K562 (cell line): Measurements from ENCODE around the gene ZNF763. TPM values are rescaled to one million over a fixed set of nuclear protein-coding genes. Genes with fewer than 3 reads are reported as not detected.

Source experiments
- ATAC-seq: fragments of 200-7000 bp; cut with Tn5 transposase; 3 replicates; pipeline ENCODE4 v1.9.1; 2020; ENCODE audit warnings: moderate library complexity
- BruUV-seq: library from RNA; stranded (reverse); fragments of 400-500 nt; replicated peaks from 2 replicates; lab custom pipeline; 2021; lab: Mats Ljungman, UMichigan
- CTCF ChIA-PET: fragments of 300-600 bp; formaldehyde crosslinking; extraction: SDS; loops from one replicate; lab custom pipeline; 2021; ENCODE audit warnings: low intra/inter-chr PET ratio; lab: Yijun Ruan, JAX
- POLR2A ChIA-PET: fragments of 300-600, 350-650 bp; sonication (Branson Sonifier 250); formaldehyde crosslinking; extraction: SDS; loops from one replicate; lab custom pipeline; 2021; ENCODE audit warnings: antibody characterized with exemption, inconsistent platforms; lab: Yijun Ruan, JAX
- DNase-seq, 4 experiments: peaks; one replicate each; pipeline versions ENCODE4 v3.0.0 to v3.0.0-alpha.2; 2011 to 2018; ENCODE audit warnings: low spot score in 3 of 4, mixed read lengths in 3 of 4; ENCODE audit errors: extremely low read depth in 1 of 4
- FAIRE-seq: peaks from 2 replicates; lab custom pipeline; 2011; peaks lifted over from hg19 to GRCh38; lab: Jason Lieb, UNC
- H2AFZ ChIP-seq: 2 replicates; pipeline ENCODE4 v1.6.0; 2011; ENCODE audit warnings: low read depth, low read length, control low read depth, inconsistent platforms
- H3K27ac ChIP-seq: fragments of 200-600 bp; 3 replicates; pipeline ENCODE4 v1.8.0; 2011; ENCODE audit warnings: low read depth, mild to moderate bottlenecking, control low read depth, inconsistent platforms, low read length, moderate library complexity, mixed read lengths; ENCODE audit errors: extremely low read depth
- H3K27me3 ChIP-seq, 2 experiments: fragments of 300-600 bp in 1 of 2; 2 replicates in 1 of 2; 3 replicates in 1 of 2; pipeline versions ENCODE4 v1.6.0 to v1.8.0; 2011; ENCODE audit warnings: inconsistent platforms in 2 of 2, low read length in 2 of 2, mild to moderate bottlenecking in 1 of 2, mixed read lengths in 1 of 2, moderate library complexity in 1 of 2; ENCODE audit not compliant: control insufficient read depth in 2 of 2, insufficient read depth in 2 of 2
- H3K36me3 ChIP-seq: fragments of 300-600 bp; 3 replicates; pipeline ENCODE4 v1.8.0; 2011; ENCODE audit warnings: mild to moderate bottlenecking, low read length, inconsistent platforms; ENCODE audit not compliant: control insufficient read depth, insufficient read depth
- H3K4me1 ChIP-seq, 2 experiments: fragments of 200-600 bp in 1 of 2; replicated peaks in 1 of 2; 2 replicates in 1 of 2; 3 replicates in 1 of 2; pipeline versions ENCODE4 v1.5.1 to v1.8.0; 2011; ENCODE audit warnings: inconsistent platforms in 2 of 2, low read length in 2 of 2, mild to moderate bottlenecking in 1 of 2, mixed read lengths in 1 of 2, moderate library complexity in 1 of 2; ENCODE audit not compliant: control insufficient read depth in 2 of 2, insufficient read depth in 2 of 2
- H3K4me2 ChIP-seq: 2 replicates; pipeline ENCODE4 v1.6.1; 2011; ENCODE audit warnings: low read length, control low read depth, inconsistent platforms, mixed read lengths; ENCODE audit not compliant: insufficient read depth
- H3K4me3 ChIP-seq: fragments of 200-600 bp; sonication (generic), shearing (Covaris generic); 2 replicates; pipeline ENCODE4 v1.5.1; 2016; ENCODE audit warnings: control low read depth, inconsistent platforms
- H3K79me2 ChIP-seq: fragments of 200-600 bp; 3 replicates; pipeline ENCODE4 v1.8.0; 2011; ENCODE audit warnings: low read length, inconsistent platforms; ENCODE audit not compliant: control insufficient read depth, insufficient read depth
- H3K9ac ChIP-seq, 2 experiments: 2 replicates each; pipeline versions ENCODE4 v1.6.0 to v1.6.1; 2011; ENCODE audit warnings: low read depth in 2 of 2, low read length in 2 of 2, control low read depth in 1 of 2, inconsistent platforms in 1 of 2, mild to moderate bottlenecking in 1 of 2, mixed read lengths in 1 of 2; ENCODE audit not compliant: insufficient read depth in 1 of 2
- H3K9me1 ChIP-seq: one replicate; pipeline ENCODE4 v1.6.0; 2011; ENCODE audit warnings: inconsistent platforms, mild to moderate bottlenecking, low read length, moderate library complexity; ENCODE audit not compliant: control insufficient read depth, insufficient read depth
- H3K9me3 ChIP-seq: replicated peaks from 2 replicates; pipeline ENCODE4 v1.5.1; 2011; ENCODE audit warnings: low read depth, low read length, inconsistent platforms; ENCODE audit not compliant: control insufficient read depth, insufficient read depth
- H4K20me1 ChIP-seq: replicated peaks from 2 replicates; pipeline ENCODE4 v1.6.1; 2011; ENCODE audit warnings: low read length, inconsistent platforms, mixed read lengths; ENCODE audit not compliant: control insufficient read depth, insufficient read depth
- ARHGAP35 ChIP-seq: fragments of 450-650 bp; IDR thresholded peaks from 2 replicates; pipeline ENCODE4 v1.6.1; 2018; ENCODE audit not compliant: partially characterized antibody
- ATF1 ChIP-seq, 2 experiments: fragments of 450-650 bp in 1 of 2; IDR thresholded peaks; 2 replicates each; pipeline ENCODE4 v1.6.1; 2016; ENCODE audit warnings: missing compliant biosample characterization in 1 of 2, missing genetic modification characterization in 1 of 2
- BDP1 ChIP-seq: IDR thresholded peaks from 3 replicates; pipeline ENCODE4 v1.6.1; 2011; ENCODE audit not compliant: insufficient read length, insufficient read depth
- C11orf30 ChIP-seq: fragments of 450-650 bp; IDR thresholded peaks from 2 replicates; pipeline ENCODE4 v1.6.1; 2016; ENCODE audit warnings: low read depth, mild to moderate bottlenecking
- JUND ChIP-seq, 2 experiments: IDR thresholded peaks; 2 replicates in 1 of 2; 3 replicates in 1 of 2; pipeline ENCODE4 v1.6.1; 2011; ENCODE audit warnings: borderline replicate concordance in 2 of 2, low read depth in 2 of 2, low read length in 2 of 2, improper control_type of control experiment in 1 of 2, missing biosample characterization in 1 of 2, missing genetic modification characterization in 1 of 2, missing genetic modification reagents in 1 of 2
- NFE2L1 ChIP-seq: fragments of 450-650 bp; IDR thresholded peaks from 2 replicates; pipeline ENCODE4 v1.6.1; 2016; ENCODE audit warnings: missing genetic modification characterization, low read depth, mild to moderate bottlenecking, missing compliant biosample characterization, moderate library complexity, borderline replicate concordance
- PML ChIP-seq: IDR thresholded peaks from 2 replicates; pipeline ENCODE4 v1.6.1; 2012; ENCODE audit warnings: low read length, inconsistent platforms
- SAFB2 ChIP-seq: fragments of 200-400 bp; formaldehyde crosslinking; IDR thresholded peaks from 2 replicates; pipeline ENCODE4 v1.6.1; 2018; ENCODE audit warnings: borderline replicate concordance, low read length, low read depth, moderate library complexity; ENCODE audit not compliant: severe bottlenecking
- TCF3 ChIP-seq: sonication (generic); formaldehyde crosslinking; IDR thresholded peaks from 2 replicates; pipeline ENCODE4 v1.4.0; 2020; ENCODE audit warnings: mild to moderate bottlenecking, missing genetic modification reagents
- TRIM24 ChIP-seq, 2 experiments: fragments of 450-650 bp; IDR thresholded peaks; 2 replicates each; pipeline ENCODE4 v1.6.1; 2016
- ZFX ChIP-seq: sonication (generic); formaldehyde crosslinking; IDR thresholded peaks from 2 replicates; pipeline ENCODE4 v1.8.0; 2022; ENCODE audit warnings: mild to moderate bottlenecking, missing genetic modification reagents, moderate library complexity
- ZNF143 ChIP-seq: sonication (generic); formaldehyde crosslinking; IDR thresholded peaks from 2 replicates; pipeline ENCODE4 v1.9.0; 2022; ENCODE audit warnings: mild to moderate bottlenecking, missing genetic modification reagents
- WGBS: fragments of 100-300 bp; shearing (Covaris generic); methylation state at CpG from one replicate; pipeline ENCODE4 v1.1.6; 2016; ENCODE audit warnings: low coverage, mixed read lengths; ENCODE audit not compliant: insufficient coverage; ENCODE audit errors: missing lambda C conversion rate; 5-methylcytosine and 5-hydroxymethylcytosine counted together
- in situ Hi-C: fragments of 300-500 bp; cut with MboI; formaldehyde crosslinking; loops from 4 replicates; pipeline ENCODE4 v1.15.0; 2018; ENCODE audit warnings: inconsistent platforms, mixed read lengths
- intact Hi-C: fragments of 100-400 bp; cut with micrococcal nuclease; formaldehyde crosslinking; loops from 2 replicates; pipeline ENCODE4 v1.14.2; 2022
- polyA plus RNA-seq, 8 experiments: library from polyadenylated mRNA; depleted of rRNA in 4 of 8; stranded (reverse) in 5 of 8; unstranded in 3 of 8; fragments of >200 nt; fragmentation: Nextera tagmentation in 2 of 8; fragmentation: Illumina TruSeq in 1 of 8; extraction: Ambion mirVana in 2 of 8; extraction: Trizol in 1 of 8; gene quantifications; 2 replicates each; pipeline versions ENCODE4 v1.2.1 to v1.2.3, GENCODE V29; 2011 to 2014; ENCODE audit warnings: inconsistent platforms in 1 of 8, missing spikeins in 1 of 8
- total RNA-seq, 7 experiments: library from RNA; depleted of rRNA in 6 of 7; stranded (reverse); fragments of >200 nt in 6 of 7; fragmentation: Illumina TruSeq in 2 of 7; extraction: Trizol in 2 of 7; gene quantifications; 2 replicates each; pipeline versions ENCODE4 v1.2.1 to v1.2.3, GENCODE V29; 2011 to 2021; ENCODE audit warnings: low replicate concordance in 1 of 7
- TF ChIP-seq, protein P1 (sequence below): sonication (generic); formaldehyde crosslinking; IDR thresholded peaks from 2 replicates; pipeline ENCODE4 v1.8.0; 2023; ENCODE audit warnings: missing genetic modification reagents, mild to moderate bottlenecking, borderline replicate concordance
- TF ChIP-seq, protein P2 (sequence below): fragments of 250-450 bp; sonication (Bioruptor Pico); IDR thresholded peaks from 2 replicates; pipeline ENCODE4 v1.5.0; 2021; ENCODE audit warnings: mild to moderate bottlenecking, borderline replicate concordance

The ZNF763 gene
- total and polyA plus RNA-seq, 9 of the 15 experiments (the other 6 are each of a cell fraction or from before 2014, with no cell fraction given): 0.08 to 0.28 (median 0.16) TPM; not detected in 3

DNA sequence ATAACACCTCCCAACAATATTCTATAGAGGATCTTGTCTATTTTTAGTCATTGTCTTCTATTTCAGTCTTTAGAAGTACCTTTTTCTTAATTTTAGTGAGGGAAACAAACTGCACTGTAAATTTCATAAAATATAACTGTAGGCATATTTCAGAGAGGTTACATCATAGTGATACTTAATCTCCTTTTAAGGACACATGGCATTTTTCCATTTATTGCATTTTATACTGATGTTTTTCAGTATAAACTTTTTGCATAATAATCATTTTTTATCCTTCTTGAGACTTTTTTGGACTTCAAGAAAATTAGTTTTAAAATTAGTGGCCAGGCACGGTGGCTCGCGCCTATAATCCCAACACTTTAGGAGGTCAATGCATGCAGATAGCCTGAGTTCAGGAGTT, 33.3 kb upstream of the ZNF763 start:
- H3K9ac ChIP-seq: no peak overlapping the region
- WGBS: 100% methylated on average over 3 of the region's 3 CpGs
- intact Hi-C loops: no loop called here
- ChIA-PET CTCF (no interaction called here), POLR2A (no interaction called here)
- peaks cover 46% of the 10 kb centered on the region for H3K36me3 ChIP-seq
- H3K9me3 ChIP-seq: peaks cover 2% of the 10 kb centered on the region; the same call in 1 of the 2 replicates
- no peak for FAIRE-seq
- BruUV-seq: no TSS peak
- H3K79me2 ChIP-seq: peaks cover 78% of the 10 kb centered on the region
- no peak for ATAC-seq
- DNase-seq: no peak
- no peak overlapping the region for H3K4me3 ChIP-seq
- in situ Hi-C loops: no loop called here
- H4K20me1 ChIP-seq: no peaks in the 10 kb centered on the region
- H3K27me3 ChIP-seq: no peaks in the 10 kb centered on the region
- no peaks in the 10 kb centered on the region for H3K9me1 ChIP-seq
- no peak overlapping the region for H3K4me2 ChIP-seq
- H3K4me1 ChIP-seq: peaks cover 0 to under 1% of the 10 kb centered on the region in 2 experiments; a peak in 2 of 5 replicates
- no peak overlapping the region for H2AFZ ChIP-seq
- no peak overlapping the region for H3K27ac ChIP-seq
- TF ChIP-seq TRIM24 (IDR thresholded peaks at IDR 0.05) (peak; percentile 52 to 85; a peak in 2 of 4 replicates), SAFB2 (no peak), NFE2L1 (tag) (no peak), ARHGAP35 (no peak), ATF1 (CRISPR knock-in tag; IDR thresholded peaks at IDR 0.05) (no peak), ATF1 (tag; IDR thresholded peaks at IDR 0.05) (no peak), C11orf30 (peak; percentile 77), JUND (IDR thresholded peaks at IDR 0.05; ENCODE audit: borderline replicate concordance, low read depth, low read length) (no peak), JUND (tag; IDR thresholded peaks at IDR 0.05; ENCODE audit: borderline replicate concordance, low read depth, low read length) (no peak), ZFX (no peak), BDP1 (no peak), TCF3 (CRISPR knock-in tag) (no peak), PML (no peak), ZNF143 (no peak)
- TF ChIP-seq, protein P1, sequence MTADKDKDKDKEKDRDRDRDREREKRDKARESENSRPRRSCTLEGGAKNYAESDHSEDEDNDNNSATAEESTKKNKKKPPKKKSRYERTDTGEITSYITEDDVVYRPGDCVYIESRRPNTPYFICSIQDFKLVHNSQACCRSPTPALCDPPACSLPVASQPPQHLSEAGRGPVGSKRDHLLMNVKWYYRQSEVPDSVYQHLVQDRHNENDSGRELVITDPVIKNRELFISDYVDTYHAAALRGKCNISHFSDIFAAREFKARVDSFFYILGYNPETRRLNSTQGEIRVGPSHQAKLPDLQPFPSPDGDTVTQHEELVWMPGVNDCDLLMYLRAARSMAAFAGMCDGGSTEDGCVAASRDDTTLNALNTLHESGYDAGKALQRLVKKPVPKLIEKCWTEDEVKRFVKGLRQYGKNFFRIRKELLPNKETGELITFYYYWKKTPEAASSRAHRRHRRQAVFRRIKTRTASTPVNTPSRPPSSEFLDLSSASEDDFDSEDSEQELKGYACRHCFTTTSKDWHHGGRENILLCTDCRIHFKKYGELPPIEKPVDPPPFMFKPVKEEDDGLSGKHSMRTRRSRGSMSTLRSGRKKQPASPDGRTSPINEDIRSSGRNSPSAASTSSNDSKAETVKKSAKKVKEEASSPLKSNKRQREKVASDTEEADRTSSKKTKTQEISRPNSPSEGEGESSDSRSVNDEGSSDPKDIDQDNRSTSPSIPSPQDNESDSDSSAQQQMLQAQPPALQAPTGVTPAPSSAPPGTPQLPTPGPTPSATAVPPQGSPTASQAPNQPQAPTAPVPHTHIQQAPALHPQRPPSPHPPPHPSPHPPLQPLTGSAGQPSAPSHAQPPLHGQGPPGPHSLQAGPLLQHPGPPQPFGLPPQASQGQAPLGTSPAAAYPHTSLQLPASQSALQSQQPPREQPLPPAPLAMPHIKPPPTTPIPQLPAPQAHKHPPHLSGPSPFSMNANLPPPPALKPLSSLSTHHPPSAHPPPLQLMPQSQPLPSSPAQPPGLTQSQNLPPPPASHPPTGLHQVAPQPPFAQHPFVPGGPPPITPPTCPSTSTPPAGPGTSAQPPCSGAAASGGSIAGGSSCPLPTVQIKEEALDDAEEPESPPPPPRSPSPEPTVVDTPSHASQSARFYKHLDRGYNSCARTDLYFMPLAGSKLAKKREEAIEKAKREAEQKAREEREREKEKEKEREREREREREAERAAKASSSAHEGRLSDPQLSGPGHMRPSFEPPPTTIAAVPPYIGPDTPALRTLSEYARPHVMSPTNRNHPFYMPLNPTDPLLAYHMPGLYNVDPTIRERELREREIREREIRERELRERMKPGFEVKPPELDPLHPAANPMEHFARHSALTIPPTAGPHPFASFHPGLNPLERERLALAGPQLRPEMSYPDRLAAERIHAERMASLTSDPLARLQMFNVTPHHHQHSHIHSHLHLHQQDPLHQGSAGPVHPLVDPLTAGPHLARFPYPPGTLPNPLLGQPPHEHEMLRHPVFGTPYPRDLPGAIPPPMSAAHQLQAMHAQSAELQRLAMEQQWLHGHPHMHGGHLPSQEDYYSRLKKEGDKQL (CRISPR knock-in tag): no peak
- TF ChIP-seq, protein P2, sequence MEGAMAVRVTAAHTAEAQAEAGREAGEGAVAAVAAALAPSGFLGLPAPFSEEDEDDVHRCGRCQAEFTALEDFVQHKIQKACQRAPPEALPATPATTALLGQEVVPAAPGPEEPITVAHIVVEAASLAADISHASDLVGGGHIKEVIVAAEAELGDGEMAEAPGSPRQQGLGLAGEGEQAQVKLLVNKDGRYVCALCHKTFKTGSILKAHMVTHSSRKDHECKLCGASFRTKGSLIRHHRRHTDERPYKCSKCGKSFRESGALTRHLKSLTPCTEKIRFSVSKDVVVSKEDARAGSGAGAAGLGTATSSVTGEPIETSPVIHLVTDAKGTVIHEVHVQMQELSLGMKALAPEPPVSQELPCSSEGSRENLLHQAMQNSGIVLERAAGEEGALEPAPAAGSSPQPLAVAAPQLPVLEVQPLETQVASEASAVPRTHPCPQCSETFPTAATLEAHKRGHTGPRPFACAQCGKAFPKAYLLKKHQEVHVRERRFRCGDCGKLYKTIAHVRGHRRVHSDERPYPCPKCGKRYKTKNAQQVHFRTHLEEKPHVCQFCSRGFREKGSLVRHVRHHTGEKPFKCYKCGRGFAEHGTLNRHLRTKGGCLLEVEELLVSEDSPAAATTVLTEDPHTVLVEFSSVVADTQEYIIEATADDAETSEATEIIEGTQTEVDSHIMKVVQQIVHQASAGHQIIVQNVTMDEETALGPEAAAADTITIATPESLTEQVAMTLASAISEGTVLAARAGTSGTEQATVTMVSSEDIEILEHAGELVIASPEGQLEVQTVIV (CRISPR knock-in tag): no peak
